Neural crest cell (in vitro differentiated cells): ENCODE measurements around the gene OR5A1. TPM values are rescaled to one million over a fixed set of nuclear protein-coding genes. Genes with fewer than 3 reads are reported as not detected.
A peak's percentile ranks its signal among the peaks of the same experiment; 100 is the strongest.

Experiments used
- DNase-seq: peaks from one replicate; pipeline ENCODE4 v3.0.0; 2021; ENCODE audit warnings: low read depth, mixed read lengths, low spot score
- H3K27ac Mint-ChIP-seq: one replicate; pipeline ENCODE4 v1.8.0; 2021; ENCODE audit warnings: mild to moderate bottlenecking, mixed read lengths; ENCODE audit not compliant: unreplicated experiment
- H3K27me3 Mint-ChIP-seq: 2 replicates; pipeline ENCODE4 v1.8.0; 2021; ENCODE audit warnings: low read depth, mild to moderate bottlenecking, mixed read lengths
- H3K36me3 Mint-ChIP-seq: 2 replicates; pipeline ENCODE4 v1.8.0; 2021; ENCODE audit warnings: low read depth, mild to moderate bottlenecking, mixed read lengths
- H3K4me1 Mint-ChIP-seq: 2 replicates; pipeline ENCODE4 v1.8.0; 2021; ENCODE audit warnings: mixed read lengths
- H3K4me3 Mint-ChIP-seq: one replicate; pipeline ENCODE4 v1.8.0; 2021; ENCODE audit warnings: mild to moderate bottlenecking, mixed read lengths
- H3K9me3 Mint-ChIP-seq: 2 replicates; pipeline ENCODE4 v1.8.0; 2021; ENCODE audit warnings: mixed read lengths
- long read RNA-seq: library from polyadenylated mRNA; unstranded; transcript quantifications from one replicate; pipeline ENCODE4 v2.0.0, GENCODE V29; 2020
- total RNA-seq: library from RNA; stranded (reverse); gene quantifications from 2 replicates; pipeline ENCODE4 v1.2.1, GENCODE V29; 2021
- TF ChIP-seq, protein P1 (sequence below): fragments of 200-600 bp; sonication (generic); conservative IDR thresholded peaks from 2 replicates; pipeline ENCODE4 v1.5.0; 2021; ENCODE audit warnings: antibody characterized with exemption, mild to moderate bottlenecking

Gene OR5A1
- not detected in 2 replicates for total RNA-seq
- long read RNA-seq = 0 reads

DNA sequence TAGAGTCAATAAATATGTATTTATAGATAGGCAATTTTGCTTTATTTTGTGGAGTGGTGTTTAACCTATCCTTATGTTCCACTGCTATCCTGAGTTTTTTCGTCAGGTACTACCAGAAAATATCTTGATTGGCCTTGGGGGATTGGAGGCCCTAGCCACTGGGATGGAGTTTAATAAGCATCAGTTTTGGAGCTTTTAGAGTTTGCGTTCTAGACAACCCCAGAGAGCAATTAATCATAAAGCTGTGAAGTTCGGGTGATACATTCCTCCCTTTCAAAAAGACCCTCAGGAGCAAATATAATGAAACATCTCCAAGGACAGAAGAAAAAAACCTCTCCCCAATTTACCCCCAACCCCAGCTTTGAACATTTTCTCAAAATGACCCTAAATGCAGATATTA, at the start of gene OR5A1:
TSS of gene OR5A1 (plus strand) at position 301 of the 400 bp plus-strand sequence. CDS start 6,700 bp downstream, outside the sequence.
- Mint-ChIP-seq H3K9me3 (no peaks in the 10 kb centered on the region), H3K4me3 (no peak within 1 kb of the TSS), H3K4me1 (no peaks in the 10 kb centered on the region), H3K27ac (no peak within 1 kb of the TSS), H3K27me3 (peaks cover 9% of the 10 kb centered on the region), H3K36me3 (no peaks in the 10 kb centered on the region)
- TF ChIP-seq, protein P1, sequence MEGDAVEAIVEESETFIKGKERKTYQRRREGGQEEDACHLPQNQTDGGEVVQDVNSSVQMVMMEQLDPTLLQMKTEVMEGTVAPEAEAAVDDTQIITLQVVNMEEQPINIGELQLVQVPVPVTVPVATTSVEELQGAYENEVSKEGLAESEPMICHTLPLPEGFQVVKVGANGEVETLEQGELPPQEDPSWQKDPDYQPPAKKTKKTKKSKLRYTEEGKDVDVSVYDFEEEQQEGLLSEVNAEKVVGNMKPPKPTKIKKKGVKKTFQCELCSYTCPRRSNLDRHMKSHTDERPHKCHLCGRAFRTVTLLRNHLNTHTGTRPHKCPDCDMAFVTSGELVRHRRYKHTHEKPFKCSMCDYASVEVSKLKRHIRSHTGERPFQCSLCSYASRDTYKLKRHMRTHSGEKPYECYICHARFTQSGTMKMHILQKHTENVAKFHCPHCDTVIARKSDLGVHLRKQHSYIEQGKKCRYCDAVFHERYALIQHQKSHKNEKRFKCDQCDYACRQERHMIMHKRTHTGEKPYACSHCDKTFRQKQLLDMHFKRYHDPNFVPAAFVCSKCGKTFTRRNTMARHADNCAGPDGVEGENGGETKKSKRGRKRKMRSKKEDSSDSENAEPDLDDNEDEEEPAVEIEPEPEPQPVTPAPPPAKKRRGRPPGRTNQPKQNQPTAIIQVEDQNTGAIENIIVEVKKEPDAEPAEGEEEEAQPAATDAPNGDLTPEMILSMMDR = no peak
- DNase-seq = no peak

GRCh38 chr11:59394186-59394585, 42.1 kb upstream of the OR5A1 start:
- DNase-seq = no peak
- Mint-ChIP-seq H3K27ac (no peak overlapping the region), H3K9me3 (peaks cover 5% of the 10 kb centered on the region), H3K4me1 (peaks cover 7% of the 10 kb centered on the region), H3K4me3 (no peak overlapping the region), H3K27me3 (no peaks in the 10 kb centered on the region), H3K36me3 (peaks cover 1% of the 10 kb centered on the region)
- TF ChIP-seq, protein P1 = no peak

GRCh38 chr11:59400461-59401261, 35.6 kb upstream of the OR5A1 start:
- H3K4me1 Mint-ChIP-seq = peaks cover 3% of the 10 kb centered on the region
- TF ChIP-seq, protein P1 = no peak
- peaks cover 9% of the 10 kb centered on the region for H3K9me3 Mint-ChIP-seq
- no peak for DNase-seq
- no peak overlapping the region for H3K4me3 Mint-ChIP-seq
- H3K27ac Mint-ChIP-seq = no peak overlapping the region
- H3K36me3 Mint-ChIP-seq = no peaks in the 10 kb centered on the region
- H3K27me3 Mint-ChIP-seq = no peaks in the 10 kb centered on the region

DNA sequence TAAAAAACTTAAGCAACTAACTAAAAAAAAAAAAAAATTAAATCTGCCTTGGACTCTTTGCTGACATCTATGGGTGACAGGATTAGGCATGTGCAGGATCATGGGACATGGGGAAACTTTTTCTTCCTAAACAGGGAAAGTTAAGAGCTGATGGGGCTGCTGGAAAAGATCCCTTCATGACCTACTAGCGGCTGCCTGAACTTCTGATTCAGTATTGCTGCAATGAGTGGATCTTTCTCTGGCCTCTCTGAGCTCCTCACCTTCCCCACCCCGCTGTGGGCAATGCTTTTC, 35.1 kb upstream of the OR5A1 start:
- no peaks in the 10 kb centered on the region for H3K4me1 Mint-ChIP-seq
- H3K9me3 Mint-ChIP-seq = peaks cover 9% of the 10 kb centered on the region
- H3K4me3 Mint-ChIP-seq = no peak overlapping the region
- peak overlapping the region; percentile 57 for H3K27ac Mint-ChIP-seq
- TF ChIP-seq, protein P1 = no peak
- H3K36me3 Mint-ChIP-seq = no peaks in the 10 kb centered on the region
- no peak for DNase-seq
- no peaks in the 10 kb centered on the region for H3K27me3 Mint-ChIP-seq

DNA sequence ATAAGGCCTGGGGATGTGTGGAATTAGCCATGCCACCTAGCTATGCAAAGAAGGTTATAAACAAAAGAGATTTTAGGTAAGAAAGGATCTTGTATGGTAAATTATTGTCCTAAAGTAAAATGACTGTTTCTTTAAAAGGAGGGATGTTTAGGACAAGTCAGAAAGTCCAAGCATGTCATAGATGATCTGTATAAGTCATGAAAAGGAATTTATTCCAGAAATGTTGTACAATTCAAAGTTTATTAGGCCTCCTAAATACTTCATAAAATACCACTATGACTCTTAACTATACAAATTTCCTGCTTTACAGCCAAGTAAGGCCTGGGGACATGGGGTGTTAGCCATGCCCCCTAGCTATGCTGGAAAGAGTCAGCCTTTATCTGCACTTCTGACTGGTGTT, 32.7 kb upstream of the OR5A1 start:
- no peaks in the 10 kb centered on the region for H3K4me1 Mint-ChIP-seq

More for the DNA sequence above, 32.7 kb upstream of the OR5A1 start:
- H3K27me3 Mint-ChIP-seq = no peaks in the 10 kb centered on the region
- H3K4me3 Mint-ChIP-seq = no peak overlapping the region
- no peak overlapping the region for H3K27ac Mint-ChIP-seq
- peaks cover 14% of the 10 kb centered on the region for H3K9me3 Mint-ChIP-seq
- H3K36me3 Mint-ChIP-seq = no peaks in the 10 kb centered on the region
- no peak for DNase-seq
- TF ChIP-seq, protein P1 = no peak
